WTC11 (cell line): ENCODE measurements around the gene FFAR1.

ENCODE experiments used
- ATF3 ChIP-seq: sonication (generic); formaldehyde crosslinking; conservative IDR thresholded peaks from 2 replicates; pipeline ENCODE4 v1.8.1; 2022; ENCODE audit warnings: mild to moderate bottlenecking, missing genetic modification reagents
- CTCF ChIP-seq: fragments of 200-600 bp; IDR thresholded peaks from 2 replicates; pipeline ENCODE4 v1.8.0; 2022; ENCODE audit warnings: antibody characterized with exemption
- ESRRA ChIP-seq: sonication (generic); formaldehyde crosslinking; IDR thresholded peaks from 2 replicates; pipeline ENCODE4 v1.8.1; 2022; ENCODE audit warnings: mild to moderate bottlenecking, missing genetic modification reagents, borderline replicate concordance
- ETV6 ChIP-seq: sonication (generic); formaldehyde crosslinking; IDR thresholded peaks from 2 replicates; pipeline ENCODE4 v1.8.1; 2022; ENCODE audit warnings: mild to moderate bottlenecking, missing genetic modification reagents
- GABPB1 ChIP-seq: sonication (generic); formaldehyde crosslinking; IDR thresholded peaks from 2 replicates; pipeline ENCODE4 v1.8.1; 2023; ENCODE audit warnings: mild to moderate bottlenecking, missing genetic modification reagents
- HMGA2 ChIP-seq: fragments of 250-450 bp; sonication (Bioruptor Pico); IDR thresholded peaks from 2 replicates; pipeline ENCODE4 v1.4.0; 2021; ENCODE audit warnings: mild to moderate bottlenecking, moderate library complexity
- IRF1 ChIP-seq: sonication (generic); formaldehyde crosslinking; IDR thresholded peaks from 2 replicates; pipeline ENCODE4 v1.8.0; 2023; ENCODE audit warnings: missing genetic modification reagents
- JUN ChIP-seq: sonication (generic); formaldehyde crosslinking; IDR thresholded peaks from 2 replicates; pipeline ENCODE4 v1.8.0; 2023; ENCODE audit warnings: mild to moderate bottlenecking, missing genetic modification reagents
- NR2C2 ChIP-seq: sonication (generic); formaldehyde crosslinking; IDR thresholded peaks from 2 replicates; pipeline ENCODE4 v1.8.0; 2022; ENCODE audit warnings: mild to moderate bottlenecking, missing genetic modification reagents
- RELA ChIP-seq: sonication (generic); formaldehyde crosslinking; IDR thresholded peaks from 2 replicates; pipeline ENCODE4 v1.8.1; 2022; ENCODE audit warnings: missing genetic modification reagents, mild to moderate bottlenecking, borderline replicate concordance
- USF2 ChIP-seq: sonication (generic); formaldehyde crosslinking; IDR thresholded peaks from 2 replicates; pipeline ENCODE4 v1.8.1; 2023; ENCODE audit warnings: mild to moderate bottlenecking, missing genetic modification reagents, moderate library complexity
- ZNF671 ChIP-seq: fragments of 250-450 bp; sonication (Bioruptor Pico); IDR thresholded peaks from 2 replicates; pipeline ENCODE4 v1.8.0; 2021; ENCODE audit warnings: mild to moderate bottlenecking
- ZSCAN18 ChIP-seq: fragments of 250-450 bp; sonication (Bioruptor Pico); IDR thresholded peaks from 2 replicates; pipeline ENCODE4 v2.1.2; 2022; ENCODE audit warnings: mild to moderate bottlenecking, moderate library complexity

- no peak for TF ChIP-seq ATF3 (CRISPR knock-in tag)
- no peak for TF ChIP-seq JUN (CRISPR knock-in tag)
- TF ChIP-seq CTCF = no peak
- TF ChIP-seq USF2 (CRISPR knock-in tag) = no peak
- no peak for TF ChIP-seq RELA (CRISPR knock-in tag)
- TF ChIP-seq IRF1 (CRISPR knock-in tag) = no peak
- TF ChIP-seq ESRRA (CRISPR knock-in tag) = no peak
- no peak for TF ChIP-seq ZNF671
- no peak for TF ChIP-seq ETV6 (CRISPR knock-in tag)
- no peak for TF ChIP-seq NR2C2 (CRISPR knock-in tag)
- TF ChIP-seq HMGA2 (CRISPR knock-in tag) = no peak
- no peak for TF ChIP-seq GABPB1
- no peak for TF ChIP-seq ZSCAN18 (CRISPR knock-in tag)
Observed at GRCh38 chr19:35342430-35342829, 5.3 kb upstream of the FFAR1 start.
